Measurements from ENCODE around the gene ANKFN1.
"Not testable (repeated sequence)": the region's sequence is repeated elsewhere in the genome, so short reads cannot be mapped to it uniquely, and the experiment has no call there.

ANKFN1 gene

DNA sequence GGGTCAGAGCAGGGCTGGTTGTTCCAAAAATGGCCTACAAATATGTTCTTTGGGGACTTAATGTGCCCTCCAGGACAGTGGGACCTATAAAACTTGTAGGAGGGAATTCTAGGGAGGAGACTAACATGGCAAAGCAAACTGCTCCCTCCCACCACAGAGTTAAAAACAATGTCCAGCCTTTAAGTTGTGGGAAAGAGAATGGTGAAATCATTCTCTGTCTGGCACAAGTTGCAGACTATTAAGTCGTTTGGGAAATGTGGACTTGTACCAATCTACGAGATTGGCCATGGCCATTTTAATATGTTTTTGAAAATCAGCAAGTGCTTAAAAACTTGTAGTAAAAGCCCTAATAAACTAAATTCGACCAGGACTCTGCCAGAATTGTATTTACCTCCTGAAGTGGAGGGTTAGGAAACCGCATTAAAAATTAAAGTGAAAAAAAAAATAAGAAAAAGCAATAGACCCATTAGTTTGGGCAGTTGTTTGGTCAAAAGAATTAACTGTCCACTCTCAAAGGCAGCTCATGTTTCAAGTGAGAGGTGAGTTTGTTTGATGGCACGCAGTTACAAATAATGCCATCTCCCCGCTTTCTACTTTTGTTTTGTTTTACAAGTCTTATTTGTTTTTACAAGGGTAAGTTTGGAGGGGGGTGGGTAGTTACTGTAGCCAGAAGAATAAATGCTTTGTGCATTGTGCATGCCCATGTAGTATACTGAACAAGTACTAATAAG, 32.4 kb downstream of the ANKFN1 start:
- no peak for DNase-seq

DNA sequence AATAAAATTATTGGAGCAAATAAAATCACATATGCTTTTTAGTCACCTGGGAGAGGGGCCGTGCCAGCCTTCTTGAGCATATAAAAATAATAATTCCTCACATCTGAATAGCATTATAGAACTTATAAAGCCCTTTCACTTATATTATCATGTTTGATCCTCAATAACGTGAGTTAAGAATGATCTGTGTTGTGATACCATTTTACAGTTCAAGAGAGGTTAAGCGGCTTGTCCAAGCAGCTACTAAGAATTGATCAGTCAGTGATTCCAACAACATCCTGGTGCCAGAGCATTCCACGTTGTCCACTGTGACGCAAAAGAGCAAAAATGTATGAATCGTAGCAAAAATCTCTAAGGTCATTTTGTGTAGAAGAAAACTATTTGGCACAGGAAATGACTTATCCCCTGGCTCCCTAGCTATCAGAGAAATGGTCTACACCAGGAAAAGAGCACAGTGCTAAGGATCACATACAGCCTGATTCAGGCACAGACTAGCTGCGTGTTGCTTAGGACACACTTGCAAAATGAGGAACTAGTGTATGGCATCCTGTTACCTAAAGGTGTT, 33.0 kb downstream of the ANKFN1 start:
- no peak for DNase-seq

GRCh38 chr17:56203430-56203829, 50.2 kb downstream of the ANKFN1 start:
- no peak for DNase-seq

GRCh38 chr17:56206351-56206750, 53.1 kb downstream of the ANKFN1 start:
- no peak for DNase-seq

GRCh38 chr17:56213031-56213430, 59.8 kb downstream of the ANKFN1 start:
- DNase-seq, result no peak

DNA sequence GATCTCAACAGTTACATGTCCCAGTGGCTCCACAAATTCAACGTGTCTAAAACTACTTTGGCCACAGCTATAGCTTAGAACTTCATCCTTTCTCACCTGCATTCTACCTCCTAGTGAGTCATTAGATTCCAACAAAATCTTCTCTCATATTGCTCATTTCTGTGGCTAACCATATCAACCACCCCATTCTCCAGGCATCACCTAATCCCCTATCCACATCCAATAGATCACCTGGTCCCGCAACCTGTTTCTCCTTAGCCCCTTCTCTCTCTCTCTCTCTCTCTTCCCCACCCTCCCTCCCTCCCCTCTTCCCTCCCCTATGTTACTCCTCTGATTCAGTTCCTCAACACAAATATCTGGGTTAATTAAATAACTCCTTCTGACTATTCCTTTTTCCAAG, 64.6 kb downstream of the ANKFN1 start:
- no peak for DNase-seq

DNA sequence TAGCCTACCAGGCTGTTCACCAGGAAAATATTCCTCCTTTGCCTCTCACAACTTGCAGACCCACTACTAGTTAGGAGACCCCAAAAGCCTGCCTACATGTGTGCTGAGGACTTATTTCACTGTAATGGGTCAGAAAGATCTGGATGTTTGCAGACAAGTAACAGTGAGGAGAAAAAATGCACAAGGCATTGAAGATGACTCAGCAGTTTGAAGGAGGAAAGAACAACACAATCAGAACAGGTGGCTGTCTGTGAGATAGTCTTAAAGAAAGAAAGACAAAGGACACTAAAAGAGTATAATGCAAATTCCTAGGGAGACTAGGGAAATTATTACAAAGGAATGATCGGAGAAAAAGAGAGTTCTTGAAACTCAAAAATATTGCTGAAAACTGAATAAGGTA, 69.0 kb downstream of the ANKFN1 start:
- DNase-seq, result no peak

DNA sequence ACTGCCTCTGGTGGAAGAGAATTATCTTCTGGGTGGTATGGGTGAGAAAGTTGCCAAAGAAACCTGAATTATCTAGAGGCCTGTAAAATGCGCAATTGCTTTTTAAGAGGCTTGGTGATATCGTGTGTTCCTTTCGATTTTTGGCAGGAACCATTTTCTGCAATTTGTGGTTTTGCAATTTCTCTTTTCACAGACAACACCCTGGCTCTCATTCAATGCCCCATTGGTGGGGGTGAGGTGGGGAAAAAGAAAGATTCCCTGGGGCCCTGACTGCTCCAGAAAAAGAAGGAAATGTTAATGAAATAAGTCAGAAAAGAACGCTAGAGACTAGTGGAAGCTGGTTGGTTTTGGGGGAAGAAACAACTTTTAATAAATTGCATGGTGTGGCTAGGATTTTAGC, 77.4 kb downstream of the ANKFN1 start:
- no peak for DNase-seq

GRCh38 chr17:56231252-56231651, 78.0 kb downstream of the ANKFN1 start:
- no peak for DNase-seq

DNA sequence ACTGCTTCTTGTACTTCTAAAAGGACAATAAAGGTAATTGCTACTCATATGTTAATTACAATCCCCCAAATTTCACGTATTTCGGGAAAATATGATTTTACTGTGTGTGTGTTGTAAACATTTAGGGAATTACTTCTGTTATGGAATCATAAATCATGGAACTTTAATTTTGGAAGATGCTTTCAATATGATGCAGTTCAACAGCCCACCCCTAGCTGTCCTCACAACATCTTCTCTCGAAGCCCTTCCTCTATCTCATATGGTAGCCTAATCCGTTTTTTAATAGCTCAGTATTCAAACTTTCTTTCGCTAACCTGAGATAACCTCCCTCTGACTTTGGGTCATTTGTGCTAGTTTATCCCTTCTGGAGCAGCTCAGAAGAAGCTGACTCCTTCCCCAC, 78.4 kb downstream of the ANKFN1 start:
- no peak for DNase-seq

DNA sequence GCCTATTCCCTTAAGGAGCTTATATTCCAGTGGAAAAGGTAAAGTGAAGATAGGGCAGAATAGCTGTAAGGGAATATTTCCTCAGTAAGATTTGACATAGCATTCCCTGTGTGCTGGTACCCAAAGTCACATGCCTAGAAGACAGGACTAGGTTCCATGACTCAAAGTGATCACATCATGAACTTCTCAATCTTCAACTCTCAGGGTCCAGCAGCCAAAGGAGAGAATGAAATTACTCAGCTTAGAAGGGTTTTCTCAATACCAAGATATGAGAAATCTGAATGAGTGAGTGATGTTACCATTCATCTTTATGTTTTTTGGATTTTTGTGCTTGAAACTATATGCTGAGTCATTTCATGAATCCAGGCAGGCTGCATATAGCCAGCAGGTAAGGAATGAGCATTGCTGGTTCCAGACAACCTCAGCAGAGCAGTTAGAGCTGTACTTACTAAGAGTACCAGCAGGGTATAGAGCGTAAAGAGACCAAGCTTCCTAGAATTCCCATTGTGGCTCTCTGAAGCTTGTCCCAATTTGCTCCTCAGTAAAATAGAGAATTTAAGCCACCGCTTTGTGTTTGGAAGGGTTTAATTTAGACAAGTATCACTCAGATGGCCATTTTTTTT, 91.1 kb downstream of the ANKFN1 start:
- no peak for DNase-seq

DNA sequence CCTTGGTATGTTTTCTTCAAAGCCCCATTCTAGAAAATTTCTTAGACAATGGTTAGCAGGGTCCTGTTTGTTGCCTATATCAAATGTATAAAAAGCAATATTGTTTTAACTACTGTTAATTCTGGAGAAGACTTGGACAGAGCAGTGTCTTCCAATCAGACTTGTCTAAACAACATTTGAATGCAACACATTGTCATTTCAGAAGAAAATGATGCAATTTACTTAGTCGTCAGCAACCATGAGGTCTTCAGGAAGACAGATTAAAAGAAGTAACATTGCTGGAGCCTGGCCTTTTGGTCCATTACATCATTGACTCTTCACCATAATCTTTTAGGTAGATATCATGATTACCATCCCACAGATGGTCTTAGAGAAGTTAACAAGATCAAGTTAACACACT, 94.5 kb downstream of the ANKFN1 start:
- DNase-seq, result no peak

DNA sequence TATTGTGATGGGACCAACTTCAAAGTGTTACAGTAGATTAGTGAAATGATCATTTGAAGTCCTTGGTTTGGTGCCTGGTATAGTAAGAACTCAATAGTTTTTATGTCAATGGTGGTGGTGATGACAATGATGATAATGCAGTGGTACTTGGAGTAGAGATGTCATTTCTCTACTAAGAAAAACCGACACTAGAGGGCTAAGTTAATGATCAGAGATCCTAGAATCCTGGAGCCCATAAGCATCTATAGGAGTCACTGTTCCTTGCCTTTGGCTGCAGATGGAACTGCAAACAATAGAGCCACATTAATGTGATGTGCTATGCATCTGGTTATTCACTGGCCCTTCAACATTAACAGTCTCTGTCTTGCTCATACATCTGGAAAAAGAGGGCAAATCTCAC, 103.8 kb downstream of the ANKFN1 start:
- no peak for DNase-seq

DNA sequence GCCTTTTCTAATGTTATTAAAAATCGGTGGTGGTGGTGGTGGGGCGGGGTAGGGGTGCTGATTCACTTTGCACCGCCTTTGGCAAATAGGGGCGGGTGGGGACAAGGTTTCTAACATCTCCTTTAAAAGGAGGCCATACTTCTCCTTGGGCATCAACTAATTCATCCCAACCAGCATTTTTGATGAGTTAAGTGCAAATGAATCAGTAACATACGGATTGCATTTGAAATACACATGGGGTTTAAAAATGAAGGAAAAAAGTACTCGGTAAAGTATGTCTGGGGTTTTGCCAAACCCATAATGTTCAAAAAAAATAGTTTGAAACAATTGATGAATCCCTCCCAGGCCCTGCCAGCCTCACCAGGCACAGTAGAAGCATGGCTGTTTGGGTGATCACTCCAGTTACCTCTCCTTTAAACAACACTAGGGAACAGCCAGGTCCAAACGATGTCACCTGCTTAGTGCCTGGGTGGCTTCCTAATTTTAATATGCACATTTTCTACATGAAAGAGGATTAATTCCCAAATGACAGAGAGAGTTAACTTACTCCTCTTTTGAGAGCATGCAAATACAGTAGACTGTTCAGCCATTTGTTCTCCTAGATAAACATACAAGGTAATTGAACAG, 107.2 kb downstream of the ANKFN1 start:
- DNase-seq, result no peak

DNA sequence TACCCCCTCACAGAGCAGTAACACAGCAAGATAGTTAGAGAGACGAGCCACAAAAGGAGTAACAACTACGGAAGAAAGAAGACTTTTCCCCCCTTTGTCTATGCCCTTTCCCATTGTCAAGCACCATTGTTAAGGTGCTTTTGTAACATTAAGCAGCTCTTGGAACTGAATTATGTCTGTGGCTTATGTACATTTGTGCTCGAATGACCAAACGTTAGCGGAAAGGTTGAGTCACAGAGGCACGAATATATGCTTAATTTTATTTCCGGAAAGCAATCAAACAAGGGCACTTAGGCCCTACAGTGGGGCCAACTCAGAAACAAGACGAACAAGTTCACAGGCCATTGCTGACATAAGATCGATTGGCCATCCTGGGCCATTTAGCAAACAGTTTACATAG, 109.5 kb downstream of the ANKFN1 start:
- DNase-seq, result no peak

DNA sequence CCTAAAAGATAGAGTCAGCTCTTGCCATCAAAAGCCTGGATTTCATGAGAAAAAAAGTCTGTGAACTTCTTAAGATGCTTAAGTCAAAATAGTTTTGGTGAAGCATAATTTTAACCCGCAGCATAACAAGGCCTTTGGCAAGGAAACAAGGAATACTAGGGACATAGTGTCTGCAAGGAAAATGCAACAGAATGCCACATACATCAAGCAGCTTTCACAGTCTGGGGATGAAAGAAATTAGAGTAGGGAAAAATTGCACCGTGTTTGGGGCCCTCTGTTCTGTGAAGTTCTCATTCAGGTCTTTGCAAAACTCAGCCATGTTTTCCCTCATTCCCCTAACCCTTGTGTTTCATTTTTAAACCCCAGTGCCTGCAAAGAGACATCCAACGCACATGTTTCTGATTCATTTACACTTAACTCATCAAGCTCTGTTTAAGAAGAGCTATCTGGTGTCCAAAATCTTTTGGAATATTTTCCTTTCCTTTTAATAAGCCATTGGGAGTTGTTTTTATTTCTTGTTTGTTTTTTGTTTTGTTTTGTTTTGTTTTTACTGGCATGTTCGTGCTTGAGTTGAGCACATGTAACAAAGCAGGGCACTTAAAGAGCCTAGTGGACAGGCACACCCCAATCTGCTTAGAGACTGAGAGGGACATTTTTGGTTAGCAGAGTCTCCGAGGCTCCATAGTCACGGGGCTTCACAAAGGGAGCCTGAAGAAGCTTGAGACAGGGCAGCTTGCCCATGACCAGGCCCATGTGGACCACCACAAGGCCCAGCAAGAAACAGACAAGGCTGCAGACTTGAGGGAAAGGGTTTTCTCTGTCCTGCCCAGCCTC, 116.5 kb downstream of the ANKFN1 start:
- no peak for DNase-seq

GRCh38 chr17:56274491-56274890, 121.2 kb downstream of the ANKFN1 start:
- DNase-seq, result no peak

GRCh38 chr17:56284482-56284881, 131.2 kb downstream of the ANKFN1 start:
- DNase-seq, result no peak

GRCh38 chr17:56288786-56289185, 135.5 kb downstream of the ANKFN1 start:
- not testable (repeated sequence) for DNase-seq

- no peak for DNase-seq
Observed at GRCh38 chr17:56289321-56289720, 136.0 kb downstream of the ANKFN1 start.

- DNase-seq, result no peak
Observed at GRCh38 chr17:56290101-56290801, 137.0 kb downstream of the ANKFN1 start.

DNA sequence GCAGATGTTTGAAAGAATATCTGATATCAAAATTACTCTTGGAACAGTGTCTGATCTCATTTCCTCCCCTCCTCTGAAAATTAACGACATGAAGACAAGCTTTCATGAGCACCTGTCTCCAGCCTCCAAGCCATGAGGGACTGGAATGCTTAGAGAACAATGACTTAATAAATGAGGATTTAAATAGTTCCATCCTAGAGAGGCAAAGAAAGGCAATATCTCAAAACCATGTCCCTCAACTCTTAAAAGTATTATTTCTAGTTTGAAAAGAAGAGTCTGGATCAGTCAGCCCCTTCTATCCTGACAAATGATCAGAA, 137.5 kb downstream of the ANKFN1 start:
- DNase-seq, result no peak

Measured in activated CD8-positive, alpha-beta memory T cell treated with anti-CD3 and anti-CD28 coated beads, Interleukin-2, amount 50 U/mL, for 48 hours (primary cell).